Measurements from ENCODE around the gene CELF5.
"Not testable (repeated sequence)": the region's sequence is repeated elsewhere in the genome, so short reads cannot be mapped to it uniquely, and the experiment has no call there.

The CELF5 gene

GRCh38 chr19:3275583-3276340 is 51.3 kb downstream of the CELF5 start:
- DNase-seq: peak; percentile 98

GRCh38 chr19:3276341-3276799 is 51.9 kb downstream of the CELF5 start:
- peak; percentile 44 for DNase-seq

GRCh38 chr19:3277649-3278048 is 53.2 kb downstream of the CELF5 start:
- DNase-seq: no peak

DNA sequence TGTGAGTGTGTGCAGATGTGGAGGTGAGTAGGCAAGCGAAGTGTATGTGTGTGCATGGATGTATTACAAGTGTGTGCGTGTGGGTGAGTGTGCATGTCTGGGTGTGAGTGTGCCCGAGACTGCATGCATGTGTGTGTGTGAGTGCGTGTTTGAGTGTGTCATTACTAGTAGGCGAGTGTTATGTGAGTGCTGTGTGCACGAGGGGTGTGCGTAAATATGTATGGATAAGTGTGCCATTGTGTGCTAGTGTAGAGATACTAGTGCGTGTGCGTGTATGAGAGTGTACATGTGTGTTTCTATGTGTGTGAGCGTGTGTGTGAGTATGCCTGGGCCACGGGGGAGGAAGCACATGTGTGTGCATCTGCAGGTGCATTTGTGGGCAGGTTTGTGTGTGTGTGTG is 53.8 kb downstream of the CELF5 start:
- no peak for DNase-seq

GRCh38 chr19:3278749-3279148 is 54.3 kb downstream of the CELF5 start:
- no peak for DNase-seq

- DNase-seq: no peak
Measured at GRCh38 chr19:3279306-3279705, 54.8 kb downstream of the CELF5 start.

DNA sequence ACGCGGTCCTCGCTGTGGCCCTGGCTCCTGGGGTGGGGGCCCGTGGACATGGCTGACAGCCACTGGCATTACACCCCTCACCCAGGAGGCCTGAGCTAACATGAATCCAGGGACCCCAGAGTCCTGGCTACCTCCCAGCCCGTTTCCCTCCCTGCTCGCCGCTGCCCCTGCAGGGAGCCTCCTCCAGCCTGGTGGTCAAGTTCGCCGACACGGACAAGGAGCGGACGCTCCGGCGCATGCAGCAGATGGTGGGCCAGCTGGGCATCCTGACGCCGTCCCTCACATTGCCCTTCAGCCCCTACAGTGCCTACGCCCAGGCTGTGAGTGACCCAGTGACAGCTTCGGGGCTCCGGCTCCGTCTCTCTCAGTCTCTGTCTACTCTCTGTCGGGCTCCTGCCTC is 56.6 kb downstream of the CELF5 start:
- DNase-seq: no peak

DNA sequence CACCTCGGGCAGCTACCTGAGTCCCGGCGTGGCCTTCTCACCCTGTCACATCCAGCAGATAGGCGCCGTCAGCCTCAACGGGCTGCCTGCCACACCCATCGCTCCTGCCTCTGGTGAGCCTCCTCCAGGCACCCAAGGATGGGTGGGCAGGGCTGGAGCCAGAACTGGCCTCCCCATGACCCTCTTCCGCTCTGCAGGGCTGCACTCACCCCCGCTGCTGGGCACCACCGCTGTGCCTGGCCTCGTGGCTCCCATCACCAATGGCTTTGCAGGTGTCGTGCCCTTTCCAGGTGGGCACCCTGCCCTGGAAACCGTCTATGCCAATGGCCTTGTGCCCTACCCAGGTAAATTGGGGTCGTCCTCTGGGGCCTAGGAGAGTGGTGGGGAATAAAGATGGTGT is 57.7 kb downstream of the CELF5 start:
- DNase-seq: no peak

DNA sequence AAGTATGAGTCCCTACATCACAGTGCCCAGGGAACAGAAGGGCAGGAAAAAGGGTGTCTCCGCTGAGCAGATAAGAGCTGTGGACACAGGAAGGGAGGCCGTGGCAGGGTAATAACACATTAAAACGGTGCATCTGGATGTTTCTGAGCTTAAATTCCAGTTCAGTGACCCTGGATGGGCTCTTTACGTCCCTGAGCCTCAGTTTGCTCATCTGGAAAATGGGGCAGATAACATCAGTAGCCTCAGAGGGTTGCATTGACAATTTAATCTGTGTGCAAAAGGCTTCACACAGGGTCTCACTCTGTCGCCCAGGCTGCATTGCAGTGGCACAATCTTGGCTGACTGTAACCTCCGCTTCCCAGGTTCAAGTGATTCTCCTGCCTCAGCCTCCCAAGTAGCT is 58.1 kb downstream of the CELF5 start:
- no peak for DNase-seq

DNA sequence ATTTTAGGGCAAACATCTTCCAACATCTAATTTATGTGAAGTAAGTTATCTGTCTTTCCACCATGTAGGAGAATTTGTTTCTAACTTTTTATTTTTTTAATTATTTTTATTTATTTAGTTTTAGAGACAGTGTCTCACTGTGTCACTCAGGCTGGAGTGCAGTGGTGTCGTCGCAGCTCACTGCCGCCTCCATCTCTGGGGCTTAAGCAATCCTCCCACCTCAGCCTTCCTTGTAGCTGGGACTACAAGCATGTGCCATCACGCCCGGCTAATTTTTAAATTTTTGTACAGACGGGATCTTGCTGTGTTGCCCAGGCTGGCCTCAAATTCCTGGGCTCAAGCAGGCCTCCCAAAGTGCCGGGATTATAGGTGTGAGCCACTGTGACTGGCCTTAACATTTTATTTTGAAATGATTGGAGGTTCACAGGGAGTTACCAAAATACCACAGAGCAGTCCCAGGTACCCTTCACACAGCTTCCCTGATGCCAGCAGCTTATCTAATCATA is 58.8 kb downstream of the CELF5 start:
- no peak for DNase-seq

DNA sequence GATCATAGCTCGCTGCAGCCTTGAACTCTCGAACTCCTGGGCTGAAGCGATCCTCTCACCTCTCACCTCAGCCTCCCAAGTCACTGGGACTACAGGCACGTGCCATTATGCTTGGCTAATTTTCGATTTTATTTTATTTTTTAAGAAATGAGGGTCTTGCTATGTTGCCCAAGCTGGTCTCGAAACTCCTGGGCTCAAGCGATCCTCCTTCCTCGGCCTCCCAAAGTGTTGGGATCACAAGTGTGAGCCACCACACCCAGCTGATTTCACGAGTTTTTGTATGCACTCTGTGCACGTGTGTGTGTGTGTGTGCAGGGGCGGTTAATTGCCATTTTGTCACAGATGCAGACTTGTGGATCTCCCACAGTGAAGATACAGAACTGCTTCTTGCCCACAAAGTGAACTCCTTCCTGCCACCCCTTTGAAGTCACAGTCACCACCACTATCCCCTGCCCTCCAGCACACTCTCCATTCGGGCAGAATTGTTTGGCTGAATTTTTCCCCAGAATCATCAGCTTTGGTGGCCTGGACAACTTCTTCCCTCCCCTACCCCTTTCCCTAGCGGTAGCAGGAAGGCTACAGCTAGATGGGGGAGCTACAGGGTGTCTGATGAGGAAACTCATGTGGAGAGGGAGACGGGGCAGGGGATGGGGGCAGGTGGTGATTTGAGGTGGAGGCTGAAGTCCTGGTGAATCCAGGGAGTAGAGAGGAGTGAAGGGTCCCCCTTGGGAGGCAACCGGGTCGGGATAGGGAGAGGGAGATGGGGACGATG is 59.6 kb downstream of the CELF5 start:
- no peak for DNase-seq

DNA sequence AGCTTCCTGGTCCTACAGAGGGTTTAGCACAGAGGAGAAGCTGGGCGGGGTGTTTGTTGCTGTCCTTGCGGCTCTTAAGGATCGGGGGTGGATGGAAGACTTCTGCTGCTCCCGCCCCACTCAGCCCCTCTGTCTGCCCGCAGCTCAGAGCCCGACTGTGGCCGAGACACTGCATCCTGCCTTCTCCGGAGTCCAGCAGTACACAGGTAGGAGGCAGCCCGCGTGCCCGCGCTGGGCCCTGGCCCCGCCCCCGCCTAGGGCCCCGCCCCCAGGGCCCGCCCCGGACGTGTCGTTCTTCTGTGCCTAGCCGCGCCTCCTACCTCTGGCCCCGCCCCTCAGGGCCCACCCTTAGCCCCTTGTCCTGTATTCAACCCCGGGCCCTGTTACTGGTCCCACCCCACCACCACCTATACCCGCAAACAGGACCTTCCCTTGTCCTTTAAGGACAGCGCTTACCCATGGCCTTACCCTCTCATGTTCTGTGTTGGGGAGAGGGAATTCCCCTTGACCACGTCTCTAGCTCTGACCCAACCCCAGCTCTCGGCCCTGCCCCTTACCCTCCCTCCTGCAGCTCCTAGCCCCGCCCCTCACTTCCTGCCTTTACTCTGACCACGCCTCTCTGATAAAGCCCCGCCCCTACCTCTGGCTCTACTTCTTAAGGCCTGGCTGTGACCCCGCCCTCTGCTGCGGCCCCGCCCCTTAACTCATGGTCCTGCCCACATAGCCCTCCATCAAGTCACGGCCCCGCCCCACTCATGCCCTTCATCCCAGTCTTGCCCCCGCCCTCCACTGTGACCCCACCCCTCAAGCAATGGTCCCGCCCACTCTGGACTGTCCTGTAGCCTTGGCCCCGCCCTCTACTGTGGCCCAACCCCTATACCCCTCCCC is 60.5 kb downstream of the CELF5 start:
- peak; percentile 63 for DNase-seq

GRCh38 chr19:3285647-3286176 is 61.3 kb downstream of the CELF5 start:
- DNase-seq: peak; percentile 67

GRCh38 chr19:3287814-3288213 is 63.4 kb downstream of the CELF5 start:
- DNase-seq: no peak

DNA sequence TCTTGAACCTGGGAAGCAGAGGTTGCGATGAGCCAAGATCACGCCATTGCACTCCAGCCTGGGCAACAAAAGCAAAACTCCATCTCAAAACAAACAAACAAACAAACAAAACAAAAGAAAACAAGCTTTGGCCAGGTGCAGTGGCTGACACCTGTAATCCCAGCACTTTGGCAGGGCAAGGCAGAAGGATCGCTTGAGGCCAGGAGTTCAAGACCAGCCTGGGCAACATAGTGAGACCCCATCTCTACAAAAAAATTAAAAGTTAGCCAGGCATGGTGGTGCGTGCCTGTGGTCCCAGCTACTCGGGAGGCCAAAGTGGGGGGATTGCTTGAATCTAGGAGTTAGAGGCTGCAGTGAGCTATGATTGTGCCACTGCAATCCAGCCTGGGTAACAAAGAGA is 64.0 kb downstream of the CELF5 start:
- not testable (repeated sequence) for DNase-seq

DNA sequence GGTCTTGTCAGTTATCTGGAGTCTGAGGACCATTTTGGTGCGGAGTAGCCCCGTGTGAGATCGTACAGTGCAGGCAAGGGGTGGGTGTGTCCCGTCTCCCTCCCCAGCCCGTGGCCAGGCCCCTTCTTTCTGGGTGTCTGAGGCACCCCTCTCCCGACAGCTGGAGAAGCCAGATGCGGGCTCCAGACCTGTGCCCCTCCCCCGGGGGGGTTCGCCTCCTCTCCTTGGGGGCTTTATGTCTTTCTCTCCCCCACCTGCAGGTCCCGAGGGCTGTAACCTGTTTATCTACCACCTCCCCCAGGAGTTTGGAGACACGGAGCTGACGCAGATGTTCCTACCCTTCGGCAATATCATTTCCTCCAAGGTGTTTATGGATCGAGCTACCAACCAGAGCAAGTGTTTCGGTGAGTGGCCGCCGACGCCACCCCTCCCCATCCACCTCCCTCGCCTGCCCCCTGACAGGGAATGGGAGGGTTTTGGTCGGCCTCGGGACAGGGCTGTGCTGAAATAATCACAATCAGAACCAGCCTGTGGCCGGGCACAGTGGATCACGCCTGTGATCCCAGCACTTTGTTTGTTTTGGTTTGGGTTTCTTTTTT is 65.6 kb downstream of the CELF5 start:
- DNase-seq: no peak

- DNase-seq: not testable (repeated sequence)
Measured at GRCh38 chr19:3290858-3291257, 66.4 kb downstream of the CELF5 start.

GRCh38 chr19:3291644-3292043 is 67.2 kb downstream of the CELF5 start:
- DNase-seq: no peak

DNA sequence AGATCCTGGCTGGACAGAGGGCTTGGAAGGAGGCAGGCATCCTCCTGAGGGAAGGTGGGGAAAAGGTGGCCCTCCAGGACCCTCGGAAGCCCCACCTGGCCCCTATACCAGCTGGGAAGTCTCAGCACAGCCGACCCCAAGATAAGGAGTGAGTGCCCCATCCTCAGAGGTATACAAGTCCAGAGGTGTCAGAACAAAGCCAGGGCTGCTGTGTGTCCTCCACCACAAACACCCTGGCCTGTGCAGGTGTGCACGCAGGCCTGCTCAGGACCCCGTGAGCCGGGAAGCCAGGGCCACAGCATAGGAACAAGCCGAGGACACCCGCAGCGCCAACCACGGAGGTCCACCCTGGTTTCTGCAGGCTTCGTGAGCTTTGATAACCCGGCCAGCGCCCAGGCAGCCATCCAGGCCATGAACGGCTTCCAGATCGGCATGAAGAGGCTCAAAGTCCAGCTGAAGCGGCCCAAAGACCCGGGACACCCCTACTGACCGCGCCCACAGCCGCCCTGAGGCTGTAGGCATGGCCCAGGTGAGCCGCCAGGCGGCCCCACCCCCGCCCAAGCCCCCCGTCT is 68.6 kb downstream of the CELF5 start:
- no peak for DNase-seq

GRCh38 chr19:3293560-3293959 is 69.1 kb downstream of the CELF5 start:
- DNase-seq: no peak

- DNase-seq: no peak
Measured at GRCh38 chr19:3294080-3294850, 69.8 kb downstream of the CELF5 start.

All from T-helper 9 cell (primary cell).